HG02678 (cell line): Measurements from ENCODE around the gene SPTAN1.

ENCODE experiments used
- ATAC-seq: cut with Tn5 transposase; IDR thresholded peaks from one replicate; pipeline ENCODE4 v1.9.1; 2021; ENCODE audit warnings: mild to moderate bottlenecking, moderate library complexity; ENCODE audit not compliant: unreplicated experiment

SPTAN1 gene

GRCh38 chr9:128595471-128595870 lies 43.1 kb downstream of the SPTAN1 start:
- ATAC-seq = no peak

DNA sequence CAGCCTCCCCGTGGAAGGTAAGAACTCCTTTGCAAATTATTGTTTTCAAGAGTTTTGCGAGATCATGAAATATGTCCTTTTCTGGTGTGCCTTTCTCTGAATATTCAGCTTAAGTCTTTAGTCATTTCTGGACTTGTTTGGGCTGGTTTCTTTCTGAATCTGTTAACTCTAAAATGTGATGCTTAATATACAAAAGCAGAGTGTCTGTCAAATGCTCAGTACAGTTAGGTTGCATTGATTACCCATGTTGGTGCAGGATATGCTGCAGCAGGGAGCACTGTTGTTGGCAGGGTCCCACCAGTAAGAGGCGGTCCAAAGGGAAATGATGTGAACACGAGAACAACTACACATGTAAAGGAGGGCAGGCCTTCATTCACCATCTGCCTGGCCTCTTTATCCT lies 47.7 kb downstream of the SPTAN1 start:
- no peak for ATAC-seq

GRCh38 chr9:128603697-128604096 lies 51.3 kb downstream of the SPTAN1 start:
- ATAC-seq = no peak

DNA sequence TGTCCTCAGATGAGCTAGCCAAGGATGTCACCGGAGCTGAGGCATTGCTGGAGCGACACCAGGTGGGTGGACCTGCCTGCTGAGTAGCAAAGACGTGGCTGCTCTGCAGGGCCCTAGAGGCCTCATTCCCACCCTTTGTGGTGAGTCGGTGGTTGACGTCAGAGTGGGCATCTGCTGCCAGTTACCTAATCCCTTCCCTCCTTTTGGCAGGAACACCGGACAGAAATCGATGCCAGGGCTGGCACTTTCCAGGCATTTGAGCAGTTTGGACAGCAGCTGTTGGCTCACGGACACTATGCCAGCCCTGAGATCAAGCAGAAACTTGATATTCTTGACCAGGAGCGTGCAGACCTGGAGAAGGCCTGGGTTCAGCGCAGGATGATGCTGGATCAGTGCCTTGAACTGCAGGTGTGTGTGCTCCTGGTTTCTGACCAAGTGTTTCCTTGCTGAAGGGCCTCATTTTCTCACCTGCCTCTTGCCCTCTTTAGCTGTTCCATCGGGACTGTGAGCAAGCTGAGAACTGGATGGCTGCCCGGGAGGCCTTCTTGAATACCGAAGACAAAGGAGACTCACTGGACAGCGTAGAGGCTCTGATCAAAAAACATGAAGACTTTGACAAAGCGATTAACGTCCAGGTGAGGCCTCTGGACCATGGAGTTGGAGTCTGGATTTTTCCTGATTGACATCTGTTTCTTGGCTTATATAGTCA lies 55.4 kb downstream of the SPTAN1 start:
- no peak for ATAC-seq

- ATAC-seq = no peak
These were observed 58.5 kb downstream of the SPTAN1 start for GRCh38 chr9:128610897-128611296.

GRCh38 chr9:128611600-128612394 lies 59.4 kb downstream of the SPTAN1 start:
- no peak for ATAC-seq

- no peak for ATAC-seq
These were observed 62.3 kb downstream of the SPTAN1 start for GRCh38 chr9:128614728-128615127.

- ATAC-seq = no peak
These were observed 63.2 kb downstream of the SPTAN1 start for GRCh38 chr9:128615571-128615970.

DNA sequence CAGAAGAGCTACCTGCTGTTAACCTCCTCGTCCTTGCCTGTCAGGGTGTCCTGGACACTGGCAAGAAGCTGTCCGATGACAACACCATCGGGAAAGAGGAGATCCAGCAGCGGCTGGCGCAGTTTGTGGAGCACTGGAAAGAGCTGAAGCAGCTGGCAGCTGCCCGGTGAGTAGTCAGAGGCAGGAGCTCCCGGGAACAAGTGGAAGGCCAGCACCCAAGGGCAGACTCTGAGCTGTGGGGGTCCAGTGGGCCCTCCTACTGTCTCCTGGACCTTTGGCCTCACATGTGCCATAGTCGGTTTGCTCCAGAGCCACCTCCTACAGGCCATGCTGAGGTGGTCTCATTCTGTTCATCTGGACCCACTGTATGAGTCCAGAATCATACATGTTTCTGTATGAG lies 65.6 kb downstream of the SPTAN1 start:
- no peak for ATAC-seq

- ATAC-seq = no peak
These were observed 66.7 kb downstream of the SPTAN1 start for GRCh38 chr9:128619127-128619526.

- ATAC-seq = no peak
These were observed 67.4 kb downstream of the SPTAN1 start for GRCh38 chr9:128619779-128620178.

- no peak for ATAC-seq
These were observed 69.5 kb downstream of the SPTAN1 start for GRCh38 chr9:128621730-128622455.

GRCh38 chr9:128624566-128624965 lies 72.2 kb downstream of the SPTAN1 start:
- no peak for ATAC-seq

GRCh38 chr9:128625391-128626146 lies 73.2 kb downstream of the SPTAN1 start:
- no peak for ATAC-seq

GRCh38 chr9:128626181-128626580 lies 73.8 kb downstream of the SPTAN1 start:
- no peak for ATAC-seq

DNA sequence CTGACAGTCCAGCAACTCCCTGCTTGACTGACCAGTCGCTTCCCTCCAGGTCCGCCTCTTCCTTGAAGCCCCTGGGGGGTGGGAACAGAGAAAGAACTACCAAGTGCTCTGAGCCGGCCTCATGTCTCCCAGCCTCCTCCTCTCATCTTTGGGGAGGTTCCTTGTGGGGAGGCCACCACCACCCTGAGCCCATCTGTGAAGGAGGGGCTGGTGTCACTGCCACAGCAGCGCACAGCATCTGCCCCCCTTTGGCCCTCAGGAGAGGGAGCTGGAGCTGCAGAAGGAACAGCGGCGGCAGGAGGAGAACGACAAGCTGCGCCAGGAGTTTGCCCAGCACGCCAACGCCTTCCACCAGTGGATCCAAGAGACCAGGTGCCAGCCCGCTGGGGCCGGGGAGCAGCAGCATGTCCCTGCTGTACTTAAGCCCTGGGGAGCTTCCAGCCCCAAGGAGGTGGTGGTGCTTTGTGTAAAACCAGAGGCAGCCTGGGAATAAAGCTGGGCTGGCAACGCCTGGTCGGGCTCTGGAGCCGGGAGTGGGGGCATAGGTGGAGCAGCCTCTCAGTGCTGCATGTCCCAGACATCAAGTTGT lies 74.8 kb downstream of the SPTAN1 start:
- no peak for ATAC-seq

- no peak for ATAC-seq
These were observed 75.5 kb downstream of the SPTAN1 start for GRCh38 chr9:128627906-128628305.

DNA sequence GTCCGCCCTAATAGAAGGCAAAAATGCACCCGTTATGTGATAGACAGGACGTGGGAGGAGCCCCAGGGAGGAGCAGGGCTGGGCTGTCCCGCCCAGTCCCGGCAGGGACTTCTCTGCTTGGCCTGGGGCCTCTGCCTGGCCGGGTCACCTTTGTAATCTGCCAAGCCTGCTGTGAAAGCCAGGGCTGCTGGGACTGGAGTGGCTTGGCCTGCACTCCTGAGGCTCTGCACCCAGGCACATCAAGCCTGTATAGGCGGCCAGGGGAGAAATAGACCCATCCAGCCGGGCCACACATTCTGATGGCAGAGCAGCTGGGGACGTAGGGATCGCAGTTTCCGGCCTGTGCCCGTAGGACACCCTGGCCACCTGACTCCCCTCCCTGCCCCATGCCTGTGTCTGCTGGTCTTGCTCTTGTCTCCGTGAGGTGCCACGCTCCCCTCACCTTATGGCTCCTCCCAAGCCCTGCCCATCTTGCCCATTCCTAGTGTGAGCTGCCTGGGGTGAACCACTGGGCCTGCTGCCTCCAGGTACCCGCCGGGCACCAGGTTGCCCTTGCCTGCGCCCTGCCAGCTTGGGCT lies 76.2 kb downstream of the SPTAN1 start:
- ATAC-seq = no peak

GRCh38 chr9:128629136-128629535 lies 76.7 kb downstream of the SPTAN1 start:
- no peak for ATAC-seq

DNA sequence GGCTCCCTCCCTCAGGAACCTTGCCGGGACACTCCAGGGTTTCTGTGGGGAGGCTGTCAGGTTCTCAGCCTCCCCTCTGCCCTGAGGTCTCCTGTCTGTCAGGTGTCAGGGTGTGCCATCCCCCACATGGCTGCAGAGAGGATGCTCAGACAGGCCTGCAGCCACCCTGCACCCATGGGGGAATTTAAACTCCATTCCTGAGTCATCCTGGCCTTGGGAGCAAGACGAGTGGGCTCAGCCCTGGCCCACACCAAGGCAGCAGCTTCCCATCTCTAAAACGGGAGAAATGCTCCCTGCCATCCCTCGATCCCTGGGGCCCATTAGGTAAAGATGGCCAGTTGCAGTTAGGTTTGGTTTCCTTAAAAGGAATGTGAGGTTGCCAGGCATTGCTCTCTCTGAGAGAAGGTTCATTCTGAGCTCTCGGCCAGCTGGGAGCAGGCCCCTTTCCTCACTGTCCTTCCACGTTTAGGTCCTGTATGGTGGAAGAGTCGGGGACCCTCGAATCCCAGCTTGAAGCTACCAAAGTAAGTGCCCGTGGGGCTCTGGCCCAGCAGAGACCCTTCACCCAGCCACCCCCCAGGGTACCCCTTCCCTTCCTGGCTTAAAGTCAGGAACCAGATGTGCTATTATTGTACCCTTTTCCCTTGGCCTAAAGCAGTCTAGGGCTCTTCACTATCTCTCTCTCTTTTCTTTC lies 77.6 kb downstream of the SPTAN1 start:
- no peak for ATAC-seq
